ENCODE results near the gene CHD9.

Gene CHD9

GRCh38 chr16:53041320-53042051, 13.3 kb upstream of the CHD9 start:
- H3K4me3 ChIP-seq (ENCODE audit: low read length, poor library complexity, severe bottlenecking), result no peak overlapping the region
- H3K4me1 ChIP-seq (ENCODE audit: insufficient read depth, low read length, poor library complexity, severe bottlenecking), result peaks cover 10% of the 10 kb centered on the region
- H2AFZ ChIP-seq (ENCODE audit: low read length), result peak overlapping the region; percentile 54
- peak overlapping the region; percentile 5 for H3K9ac ChIP-seq (ENCODE audit: low read depth, low read length, poor library complexity, severe bottlenecking)
- no peaks in the 10 kb centered on the region for H3K36me3 ChIP-seq (ENCODE audit: insufficient read depth, low read length)
- no peaks in the 10 kb centered on the region for H3K79me2 ChIP-seq (ENCODE audit: insufficient read depth, low read length)
- no peaks in the 10 kb centered on the region for H3K27me3 ChIP-seq (ENCODE audit: insufficient read depth, low read length, poor library complexity, severe bottlenecking)
- TF ChIP-seq CTCF (conservative IDR thresholded peaks at IDR 0.05; ENCODE audit: low read length) (no peak), EZH2phosphoT487 (IDR thresholded peaks at IDR 0.05; ENCODE audit: borderline replicate concordance) (no peak)
- H3K4me2 ChIP-seq (ENCODE audit: low read depth, low read length, poor library complexity, severe bottlenecking), result peak overlapping the region; percentile 18
- H4K20me1 ChIP-seq (ENCODE audit: insufficient read depth, low read length, poor library complexity, severe bottlenecking), result no peaks in the 10 kb centered on the region
- H3K9me2 ChIP-seq (replicated peaks; ENCODE audit: low read depth, low read length), result no peaks in the 10 kb centered on the region
- H3F3A ChIP-seq (ENCODE audit: low read depth), result no peaks in the 10 kb centered on the region
- no peaks in the 10 kb centered on the region for H3K9me3 ChIP-seq (ENCODE audit: insufficient read depth, low read depth, low read length)

GRCh38 chr16:53042235-53042701, 12.5 kb upstream of the CHD9 start:
- Histone ChIP-seq H3K4me1 (ENCODE audit: insufficient read depth, low read length, poor library complexity, severe bottlenecking) (peaks cover 10% of the 10 kb centered on the region), H4K20me1 (ENCODE audit: insufficient read depth, low read length, poor library complexity, severe bottlenecking) (no peaks in the 10 kb centered on the region), H3K9ac (ENCODE audit: low read depth, low read length, poor library complexity, severe bottlenecking) (peak overlapping the region; percentile 5), H3K79me2 (ENCODE audit: insufficient read depth, low read length) (no peaks in the 10 kb centered on the region), H3K36me3 (ENCODE audit: insufficient read depth, low read length) (no peaks in the 10 kb centered on the region), H3F3A (ENCODE audit: low read depth) (no peaks in the 10 kb centered on the region), H3K4me3 (ENCODE audit: low read length, poor library complexity, severe bottlenecking) (no peak overlapping the region), H3K9me3 (ENCODE audit: insufficient read depth, low read depth, low read length) (no peaks in the 10 kb centered on the region), H3K4me2 (ENCODE audit: low read depth, low read length, poor library complexity, severe bottlenecking) (no peak overlapping the region), H3K9me2 (replicated peaks; ENCODE audit: low read depth, low read length) (no peaks in the 10 kb centered on the region), H3K27me3 (ENCODE audit: insufficient read depth, low read length, poor library complexity, severe bottlenecking) (no peaks in the 10 kb centered on the region), H2AFZ (ENCODE audit: low read length) (0 out of 2 replicates have a peak overlapping the region, but pooled peaks have one; percentile 54)
- TF ChIP-seq EZH2phosphoT487 (IDR thresholded peaks at IDR 0.05; ENCODE audit: borderline replicate concordance) (no peak), CTCF (conservative IDR thresholded peaks at IDR 0.05; ENCODE audit: low read length) (no peak)

GRCh38 chr16:53043428-53043831, 11.4 kb upstream of the CHD9 start:
- Histone ChIP-seq H4K20me1 (ENCODE audit: insufficient read depth, low read length, poor library complexity, severe bottlenecking) (no peaks in the 10 kb centered on the region), H3K4me3 (ENCODE audit: low read length, poor library complexity, severe bottlenecking) (no peak overlapping the region), H3K4me1 (ENCODE audit: insufficient read depth, low read length, poor library complexity, severe bottlenecking) (peaks cover 10% of the 10 kb centered on the region), H3K9me3 (ENCODE audit: insufficient read depth, low read depth, low read length) (no peaks in the 10 kb centered on the region), H3K27me3 (ENCODE audit: insufficient read depth, low read length, poor library complexity, severe bottlenecking) (no peaks in the 10 kb centered on the region), H3K9ac (ENCODE audit: low read depth, low read length, poor library complexity, severe bottlenecking) (no peak overlapping the region), H2AFZ (ENCODE audit: low read length) (no peak overlapping the region), H3K4me2 (ENCODE audit: low read depth, low read length, poor library complexity, severe bottlenecking) (no peak overlapping the region), H3K9me2 (replicated peaks; ENCODE audit: low read depth, low read length) (no peaks in the 10 kb centered on the region), H3F3A (ENCODE audit: low read depth) (no peaks in the 10 kb centered on the region), H3K36me3 (ENCODE audit: insufficient read depth, low read length) (no peaks in the 10 kb centered on the region), H3K79me2 (ENCODE audit: insufficient read depth, low read length) (no peaks in the 10 kb centered on the region)
- TF ChIP-seq CTCF (conservative IDR thresholded peaks at IDR 0.05; ENCODE audit: low read length) (no peak), EZH2phosphoT487 (IDR thresholded peaks at IDR 0.05; ENCODE audit: borderline replicate concordance) (no peak)
